Activated T-cell treated with anti-CD3 and anti-CD28 coated beads for 1 hour (primary cell): ENCODE results near the gene MAPKAPK5.
"Not testable (repeated sequence)": the region's sequence is repeated elsewhere in the genome, so short reads cannot be mapped to it uniquely, and the experiment has no call there.

ENCODE experiments used
- DNase-seq: peaks from one replicate; pipeline ENCODE4 v3.0.0-alpha.2; 2020; ENCODE audit warnings: low read depth

MAPKAPK5 gene

DNA sequence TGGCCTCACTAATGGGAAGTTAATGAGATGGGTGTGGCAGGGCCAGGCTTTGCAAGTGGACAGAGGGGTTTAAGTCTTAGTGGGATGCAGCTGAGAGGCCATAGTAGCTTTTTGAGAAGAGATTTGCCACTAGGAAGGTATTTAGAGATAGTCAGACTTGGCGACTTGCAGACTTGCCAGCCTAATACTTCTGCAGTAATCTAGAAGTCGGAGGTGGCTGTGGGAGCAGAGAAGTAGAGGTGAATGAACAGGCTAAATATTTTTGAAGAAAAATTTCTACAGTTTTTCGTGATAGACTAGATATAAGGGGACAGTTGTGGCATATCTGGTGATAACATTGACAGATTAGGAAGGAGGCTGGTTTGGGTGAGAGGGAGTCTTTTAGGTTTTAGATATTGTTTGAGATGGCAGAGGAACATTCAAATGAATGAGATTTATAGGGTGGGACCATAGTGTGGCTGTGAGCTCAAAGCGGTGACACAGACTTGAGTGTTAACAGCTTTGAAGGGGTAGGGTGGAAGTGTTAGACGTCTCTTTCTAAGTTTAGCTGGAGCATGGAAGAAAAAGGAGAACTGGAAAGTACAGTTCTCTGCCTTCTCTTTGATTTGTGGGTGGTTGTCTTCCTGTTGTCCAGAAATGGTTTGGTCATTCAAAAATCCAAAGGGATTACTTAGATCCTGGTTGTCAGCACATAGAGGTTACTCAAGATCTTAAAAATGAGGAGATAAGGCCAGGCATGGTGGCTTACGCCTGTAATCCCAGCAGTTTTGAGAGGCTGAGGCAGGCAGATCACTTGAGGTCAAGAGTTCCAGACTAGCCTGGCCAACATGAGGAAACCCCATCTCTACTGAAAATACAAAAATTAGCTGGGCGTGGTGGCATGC lies 44.9 kb downstream of the MAPKAPK5 start:
- no peak for DNase-seq

DNA sequence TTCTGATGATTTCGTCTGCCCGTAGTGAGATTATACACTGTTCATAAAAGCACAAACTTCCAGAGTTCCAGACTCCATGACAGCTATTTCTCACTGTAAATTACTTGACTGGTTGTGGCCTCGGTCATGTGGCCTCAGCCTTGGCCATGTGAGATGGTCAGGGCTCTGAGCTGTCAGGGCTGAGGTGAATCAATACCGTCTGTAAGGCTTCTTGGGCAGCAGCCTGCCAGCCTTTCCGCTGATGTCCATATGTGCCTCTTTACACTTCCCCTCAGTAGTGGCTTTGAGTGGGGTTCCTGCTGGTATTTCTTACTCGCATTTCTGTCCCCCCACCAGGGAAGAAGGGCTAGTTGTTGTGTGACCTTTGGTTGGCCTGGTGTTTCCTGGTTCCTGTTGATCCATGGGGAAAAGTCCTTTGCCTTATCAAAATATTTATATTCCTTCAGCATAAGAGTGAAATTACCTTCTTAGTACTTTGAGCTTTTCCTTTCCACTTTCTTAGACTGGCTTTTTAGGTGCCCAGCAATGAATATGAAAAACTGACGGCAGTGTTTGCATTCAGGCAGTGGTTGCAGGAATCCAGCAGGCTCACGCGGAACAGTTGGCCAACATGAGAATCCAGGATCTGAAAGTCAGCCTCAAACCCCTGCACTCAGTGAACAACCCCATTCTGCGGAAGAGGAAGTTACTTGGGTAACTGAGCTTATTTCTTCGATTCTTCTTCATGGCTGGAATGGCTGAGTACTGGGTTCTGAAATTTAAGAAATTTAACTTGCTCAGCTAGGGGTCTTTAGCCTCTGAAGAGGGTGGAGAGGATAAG lies 46.1 kb downstream of the MAPKAPK5 start:
- DNase-seq: no peak

DNA sequence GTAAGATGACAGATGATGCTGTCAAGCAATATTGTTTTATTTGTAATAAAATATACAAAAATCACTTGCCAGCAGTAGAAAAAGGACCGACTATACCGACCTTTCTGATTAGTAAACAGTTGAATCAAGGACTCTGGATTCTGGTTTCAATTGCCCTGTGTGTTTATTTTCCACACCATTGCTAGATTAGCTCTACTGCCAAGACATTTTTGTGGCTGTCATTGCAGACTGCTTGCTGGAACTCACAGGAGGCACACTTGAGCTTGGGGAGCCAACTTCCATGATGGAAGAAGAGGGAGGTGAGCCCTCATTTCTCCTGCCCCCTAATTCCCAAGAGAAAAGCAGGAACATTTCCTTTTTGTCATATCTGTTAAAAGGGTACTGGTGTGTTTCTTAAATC lies 51.3 kb downstream of the MAPKAPK5 start:
- DNase-seq: no peak

DNA sequence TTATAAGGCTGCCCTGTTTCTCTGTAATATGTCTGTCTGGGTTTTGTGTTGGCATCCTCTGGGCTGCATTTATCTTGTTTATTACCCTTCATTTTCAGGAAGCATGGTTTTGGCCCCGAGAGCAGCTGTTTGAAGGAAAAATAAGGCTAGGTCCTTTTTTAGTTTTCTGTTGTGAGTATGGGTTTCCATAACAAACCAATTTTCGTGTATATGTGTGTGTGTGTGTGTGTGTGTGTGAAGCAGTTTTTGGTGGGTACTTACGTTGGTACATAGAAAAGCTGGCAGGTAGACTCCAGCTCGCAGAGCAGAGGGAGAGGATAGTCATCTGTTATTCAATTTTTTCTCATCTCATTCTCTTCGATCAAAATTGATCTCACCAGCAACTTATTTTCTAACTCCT lies 52.5 kb downstream of the MAPKAPK5 start:
- DNase-seq: no peak

DNA sequence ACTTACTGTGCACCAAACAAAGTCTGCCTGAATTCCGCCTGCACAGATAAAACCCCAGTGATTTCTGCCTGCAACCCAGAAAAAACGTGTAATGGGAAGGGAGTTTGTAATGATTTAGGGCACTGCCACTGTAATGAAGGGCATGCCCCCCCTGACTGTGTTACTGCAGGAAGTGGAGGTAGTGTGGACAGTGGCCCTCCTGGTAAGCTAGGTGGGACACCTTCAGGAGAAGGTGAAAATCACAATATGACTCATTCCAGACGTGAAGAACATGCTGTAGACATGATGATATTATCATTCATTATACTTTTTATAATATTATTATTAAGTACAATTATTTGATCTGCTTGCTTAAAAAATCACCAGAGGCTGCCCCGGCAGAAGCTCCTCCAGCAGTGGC lies 59.2 kb downstream of the MAPKAPK5 start:
- DNase-seq: no peak

DNA sequence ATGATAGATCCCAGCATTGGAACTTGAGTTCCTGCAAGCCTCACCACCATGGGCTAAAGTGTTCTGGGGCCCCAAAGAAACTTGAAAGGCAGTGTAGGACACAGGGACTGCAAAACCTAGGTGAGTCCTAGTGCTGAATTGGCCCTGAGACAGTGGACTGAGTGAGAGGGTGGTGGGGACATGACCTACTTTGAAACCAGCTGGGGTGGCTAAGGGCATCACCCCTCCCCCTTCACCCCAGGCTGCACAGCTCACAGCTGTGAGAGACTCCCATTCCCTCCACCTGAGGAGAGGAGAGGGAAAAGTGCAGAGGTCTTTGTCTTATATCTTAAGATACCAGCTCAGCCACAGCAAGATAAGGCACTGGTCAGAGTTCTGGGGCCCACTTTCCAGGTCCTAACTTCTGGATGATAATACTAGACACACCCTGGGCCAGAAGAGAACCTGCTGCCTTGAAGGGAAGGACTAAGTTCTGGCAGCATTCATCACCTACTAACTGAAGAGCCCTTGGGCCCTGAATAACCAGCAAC lies 62.5 kb downstream of the MAPKAPK5 start:
- DNase-seq: no peak

DNA sequence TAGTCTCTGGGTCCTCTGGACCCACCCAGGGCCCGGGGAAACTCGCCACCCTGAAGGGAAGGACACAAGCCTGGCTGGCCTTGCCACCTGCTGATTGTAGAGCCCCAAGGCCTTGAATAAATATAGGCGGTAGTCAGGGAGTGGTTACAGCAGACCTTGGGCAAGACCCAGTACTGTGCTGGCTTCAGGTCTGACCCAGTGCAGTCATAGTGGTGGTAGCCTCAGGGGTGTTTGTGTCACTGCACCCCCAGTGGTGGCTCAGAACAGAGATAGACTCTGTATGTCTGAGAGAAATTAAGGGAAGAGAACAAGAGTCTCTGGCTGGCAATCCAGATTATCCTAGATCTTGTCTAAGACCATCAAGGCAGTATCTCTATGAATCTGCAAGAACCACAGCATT lies 63.5 kb downstream of the MAPKAPK5 start:
- no peak for DNase-seq

DNA sequence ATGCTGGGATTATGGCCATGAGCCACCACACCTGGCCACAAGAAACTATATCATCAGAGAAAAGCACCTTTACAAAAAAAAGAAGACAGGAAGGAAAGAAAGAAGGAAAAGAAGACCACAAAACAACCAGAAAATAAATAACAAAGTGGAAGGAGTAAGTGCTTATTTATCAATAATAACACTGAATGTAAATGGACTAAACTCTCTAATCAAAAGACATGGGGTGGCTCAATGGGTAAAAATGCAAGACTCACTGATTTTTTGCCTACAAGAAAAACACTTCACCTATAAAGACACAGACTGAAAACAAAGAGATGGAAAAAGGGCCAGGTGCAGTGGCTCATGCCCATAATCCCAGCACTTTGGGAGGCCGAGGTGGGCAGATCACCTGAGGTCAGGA lies 65.7 kb downstream of the MAPKAPK5 start:
- no peak for DNase-seq

DNA sequence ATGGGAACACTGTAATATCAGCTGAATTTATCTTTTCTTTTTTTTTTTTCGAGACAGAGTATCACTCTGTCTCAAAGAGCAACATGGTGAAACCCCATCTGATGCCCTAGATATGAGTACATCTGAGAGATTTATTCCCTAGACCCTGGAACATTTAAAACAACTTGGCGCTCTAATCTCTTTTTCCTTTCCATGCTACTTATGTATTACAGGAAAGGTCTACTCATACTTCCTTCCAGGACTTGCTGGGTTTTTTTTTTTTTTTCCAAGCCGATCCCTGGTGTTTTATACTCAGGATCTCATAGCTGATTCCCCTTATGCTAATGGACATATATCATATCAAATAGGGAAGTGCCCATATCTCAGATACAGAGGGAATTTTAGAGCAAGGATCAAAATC lies 83.1 kb downstream of the MAPKAPK5 start:
- DNase-seq: no peak

DNA sequence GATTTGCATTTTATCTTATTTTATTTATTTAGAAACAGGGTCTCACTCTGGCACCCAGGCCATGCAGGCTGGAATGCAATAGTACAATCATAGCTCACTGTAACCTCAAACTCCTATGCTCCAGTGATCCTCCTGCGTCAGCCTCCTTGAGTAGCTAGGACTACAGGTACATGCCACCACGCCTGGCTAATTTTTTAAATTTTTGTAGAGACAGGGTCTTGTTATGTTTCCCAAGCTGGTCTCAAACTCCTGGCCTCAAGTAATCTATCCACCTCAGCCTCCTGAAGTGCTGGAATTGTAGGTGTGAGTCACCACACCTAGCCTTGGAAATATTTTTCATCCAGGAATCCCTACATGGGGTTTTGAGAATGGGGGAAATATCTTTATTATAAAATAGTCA lies 84.6 kb downstream of the MAPKAPK5 start:
- no peak for DNase-seq

DNA sequence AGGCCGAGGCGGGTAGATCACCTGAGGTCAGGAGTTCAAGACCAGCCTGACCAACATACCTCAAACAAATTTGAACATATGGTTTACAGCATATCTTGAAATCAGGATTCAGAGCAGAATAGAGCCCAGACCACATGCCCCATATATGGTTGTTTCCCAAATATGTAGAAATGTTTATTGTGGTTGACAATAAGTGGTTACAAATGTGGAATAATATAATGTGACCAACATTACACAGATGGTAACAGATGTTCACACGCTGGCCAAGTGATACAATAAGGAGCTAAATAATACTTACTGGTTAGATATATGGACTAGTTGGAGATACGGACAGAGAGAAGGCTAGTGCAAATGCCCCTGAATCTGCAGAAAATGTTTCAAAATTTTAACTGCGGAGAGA lies 85.3 kb downstream of the MAPKAPK5 start:
- no peak for DNase-seq

DNA sequence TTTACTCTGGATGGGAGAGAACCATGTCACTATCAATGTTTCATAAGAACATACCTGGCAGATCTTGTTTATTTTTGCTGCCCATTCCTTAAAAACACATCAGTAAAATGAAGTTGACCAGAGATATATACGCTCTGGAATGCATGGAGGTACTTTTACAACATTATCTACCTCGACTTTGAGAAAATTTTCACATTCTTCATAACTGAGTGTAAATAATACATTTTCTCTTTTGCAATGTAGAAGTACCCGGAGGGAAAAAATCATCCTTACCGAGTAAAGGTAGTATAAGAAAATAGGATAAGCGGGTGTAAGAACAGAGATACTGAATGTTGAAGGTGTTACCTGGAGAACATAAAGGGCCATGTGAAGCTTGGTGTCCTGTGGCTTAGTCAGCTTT lies 90.2 kb downstream of the MAPKAPK5 start:
- no peak for DNase-seq

DNA sequence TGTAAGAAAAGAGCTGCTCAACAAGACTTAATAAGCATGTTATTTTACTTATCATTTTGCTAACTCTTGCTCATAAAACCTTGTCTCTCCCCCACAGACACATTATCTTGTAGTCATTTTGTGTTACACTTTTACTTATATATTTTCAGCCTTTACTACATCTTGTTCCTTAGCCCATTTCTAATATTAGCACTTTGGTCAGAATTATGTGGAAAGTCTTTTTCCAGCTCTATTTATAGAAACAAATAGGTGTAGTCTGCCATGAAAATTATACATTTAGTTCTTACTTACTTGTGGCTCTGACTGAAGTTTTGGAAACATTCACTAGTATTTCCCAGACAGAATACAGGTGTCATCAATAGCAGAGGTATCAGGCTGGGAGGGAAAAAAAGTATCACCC lies 94.8 kb downstream of the MAPKAPK5 start:
- no peak for DNase-seq

DNA sequence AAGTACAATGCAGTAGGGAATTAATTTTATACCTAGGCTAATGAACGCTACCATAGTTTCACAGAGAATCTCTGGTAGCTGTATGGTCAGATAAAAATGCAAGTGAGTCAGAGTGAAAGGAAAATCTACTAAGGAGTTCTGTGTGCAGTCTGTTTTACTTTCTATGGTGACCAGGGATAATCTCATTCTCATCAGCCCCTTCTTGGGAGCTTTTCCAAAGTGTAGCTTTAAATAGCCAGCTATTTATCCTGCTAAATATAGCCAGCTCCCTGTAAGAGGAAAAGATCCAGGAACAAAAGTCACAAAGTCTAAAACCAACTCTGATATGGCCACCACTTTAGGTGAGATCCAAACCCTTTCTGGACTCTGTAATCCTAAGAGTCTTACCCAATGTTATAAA lies 95.4 kb downstream of the MAPKAPK5 start:
- no peak for DNase-seq

DNA sequence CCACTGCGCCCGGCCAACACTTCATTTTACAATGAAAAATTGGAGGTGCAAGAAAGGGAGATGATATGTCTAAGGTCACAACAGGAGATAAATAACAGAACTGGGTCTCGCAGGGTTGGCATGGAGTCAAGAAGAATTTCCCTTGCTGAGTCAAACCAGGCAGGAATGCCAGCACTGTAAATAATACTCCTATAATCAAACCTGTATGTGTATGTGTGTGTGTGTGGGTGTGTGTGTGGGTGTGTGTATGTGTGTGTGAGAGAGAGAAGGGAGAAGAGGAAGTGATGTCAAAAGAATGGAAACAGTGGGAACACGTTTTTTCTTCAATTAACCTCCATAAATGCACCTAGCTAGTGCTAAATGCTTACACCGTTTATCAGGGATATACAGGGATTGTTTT lies 100.5 kb downstream of the MAPKAPK5 start:
- DNase-seq: no peak

DNA sequence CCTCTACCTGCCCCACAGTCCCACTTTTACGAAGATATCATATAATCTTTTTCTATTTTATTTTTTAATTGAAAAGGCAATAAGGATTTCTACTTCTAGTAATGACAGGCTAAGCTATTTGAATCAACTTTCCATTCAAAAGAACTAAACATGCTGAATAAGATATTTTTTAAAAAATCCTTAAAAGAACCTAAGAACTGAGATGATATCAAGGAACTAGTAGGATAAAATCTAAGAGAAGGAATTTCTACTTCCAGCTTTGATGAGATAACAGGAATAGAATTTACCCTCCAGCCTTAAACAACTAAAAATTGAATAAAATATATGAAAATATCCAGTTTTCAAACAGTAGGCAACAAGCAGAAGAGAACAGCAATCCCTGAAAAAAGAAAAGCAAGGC lies 101.9 kb downstream of the MAPKAPK5 start:
- DNase-seq: no peak

DNA sequence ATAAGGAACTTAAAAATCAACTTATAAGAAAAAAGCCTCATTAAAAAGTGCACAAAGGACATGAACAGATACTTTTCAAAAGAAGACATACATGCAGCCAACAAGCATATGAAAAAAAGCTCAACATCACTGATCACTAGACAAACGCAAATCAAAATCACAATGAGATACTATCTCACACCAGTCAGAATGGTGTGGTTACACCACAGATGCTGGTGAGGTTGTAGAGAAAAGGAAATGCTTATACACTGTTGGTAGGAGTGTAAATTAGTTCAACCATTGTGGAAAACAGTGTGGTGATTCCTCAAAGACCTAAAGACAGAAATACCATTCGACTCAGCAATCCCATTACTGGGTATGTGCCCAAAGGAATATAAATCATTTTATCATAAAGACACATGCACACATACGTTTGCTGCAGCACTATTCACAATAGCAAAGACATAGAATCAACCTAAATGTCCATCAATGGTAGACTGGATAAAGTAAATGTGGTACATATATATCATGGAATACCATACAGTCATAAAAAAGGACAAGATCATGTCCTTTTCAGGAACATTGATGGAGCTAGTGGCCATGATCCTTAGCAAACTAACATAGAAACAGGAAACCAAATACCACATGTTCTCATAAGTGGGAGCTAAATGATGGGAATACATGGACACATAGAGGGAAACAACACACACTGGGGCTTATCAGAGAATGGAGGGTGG lies 109.1 kb downstream of the MAPKAPK5 start:
- DNase-seq: not testable (repeated sequence)
